B cell (primary cell): ENCODE measurements around the gene FAF2. TPM values are rescaled to one million over a fixed set of nuclear protein-coding genes. Genes with fewer than 3 reads are reported as not detected.

ENCODE experiments used
- ATAC-seq: fragments of 200-7000 bp; cut with Tn5 transposase; one replicate; pipeline ENCODE4 v1.10.0; 2021; ENCODE audit warnings: low read depth, mild to moderate bottlenecking, moderate number of reproducible peaks, moderate library complexity
- CTCF ChIA-PET: fragments of 350-600 bp; sonication (Branson Sonifier 250); formaldehyde crosslinking; loops from one replicate; lab custom pipeline; 2021; ENCODE audit warnings: antibody characterized with exemption, inconsistent platforms; lab: Charles Lee
- POLR2A ChIA-PET: fragments of 350-600 bp; sonication (Branson Sonifier 250); formaldehyde crosslinking; loops from one replicate; lab custom pipeline; 2021; ENCODE audit warnings: antibody characterized with exemption; lab: Charles Lee
- DNase-seq: peaks from one replicate; pipeline ENCODE4 v3.0.0; 2013
- H2AFZ ChIP-seq: 2 replicates; pipeline ENCODE4 v1.6.1; 2012; ENCODE audit warnings: mild to moderate bottlenecking, low read depth, low read length; ENCODE audit not compliant: insufficient read depth, poor library complexity, severe bottlenecking
- H3K27ac ChIP-seq, 2 donors: 1 replicate in 1 of 2; 2 replicates in 1 of 2; pipeline ENCODE4 v1.5.1; 2012 to 2013; ENCODE audit warnings: low read length in 2 of 2, mild to moderate bottlenecking in 2 of 2, moderate library complexity in 1 of 2
- H3K27me3 ChIP-seq, 4 experiments: fragments of 200-600 bp in 1 of 4; sonication (generic) in 1 of 4; replicated peaks in 1 of 4; 1 replicate in 2 of 4; 2 replicates in 2 of 4; pipeline versions ENCODE4 v1.6.1 to v1.7.0; 2013 to 2016; ENCODE audit warnings: low read length in 3 of 4, mild to moderate bottlenecking in 2 of 4, mixed read lengths in 1 of 4, moderate library complexity in 1 of 4; ENCODE audit not compliant: insufficient read depth in 4 of 4, control insufficient read depth in 3 of 4; ENCODE audit errors: control extremely low read depth in 1 of 4
- H3K36me3 ChIP-seq, 2 experiments: replicated peaks in 1 of 2; 1 replicate in 1 of 2; 2 replicates in 1 of 2; pipeline versions ENCODE4 v1.6.1 to v1.7.1; 2013; ENCODE audit warnings: low read length in 1 of 2; ENCODE audit not compliant: insufficient read depth in 2 of 2, control insufficient read depth in 1 of 2; ENCODE audit errors: control extremely low read depth in 1 of 2, extremely low read depth in 1 of 2
- H3K4me1 ChIP-seq, 2 donors: fragments of 200-600 bp in 1 of 2; sonication (generic) in 1 of 2; 1 replicate in 1 of 2; 2 replicates in 1 of 2; pipeline versions ENCODE4 v1.5.1 to v1.6.1; 2013 to 2017; ENCODE audit warnings: low read length in 2 of 2; ENCODE audit not compliant: control insufficient read depth in 2 of 2, insufficient read depth in 2 of 2
- H3K4me2 ChIP-seq: replicated peaks from 2 replicates; pipeline ENCODE3; 2012; ENCODE audit warnings: mild to moderate bottlenecking, low read depth, low read length; ENCODE audit not compliant: poor library complexity, severe bottlenecking
- H3K4me3 ChIP-seq, 5 experiments: fragments of 200-600 bp in 1 of 5; sonication (generic) in 1 of 5; 1 replicate in 3 of 5; 2 replicates in 2 of 5; pipeline versions ENCODE4 v1.5.1 to v1.7.0; 2011 to 2016; ENCODE audit warnings: low read length in 4 of 5, mild to moderate bottlenecking in 4 of 5, low read depth in 2 of 5, control low read depth in 1 of 5, moderate library complexity in 1 of 5; ENCODE audit not compliant: insufficient read depth in 1 of 5; ENCODE audit errors: control extremely low read depth in 1 of 5, extremely low read depth in 1 of 5
- H3K79me2 ChIP-seq: fragments of 200-600 bp; sonication (generic); one replicate; pipeline ENCODE4 v1.6.0; 2016; ENCODE audit warnings: low read length; ENCODE audit not compliant: control insufficient read depth, insufficient read depth
- H3K9ac ChIP-seq: fragments of 200-600 bp; sonication (generic); 2 replicates; pipeline ENCODE4 v1.6.1; 2017; ENCODE audit warnings: mild to moderate bottlenecking, low read length, moderate library complexity
- H3K9me3 ChIP-seq, 3 donors: one replicate each; pipeline versions ENCODE4 v1.6.1 to v1.7.1; 2013; ENCODE audit warnings: low read length in 2 of 3; ENCODE audit not compliant: control insufficient read depth in 2 of 3, insufficient read depth in 1 of 3; ENCODE audit errors: control extremely low read depth in 1 of 3
- H4K20me1 ChIP-seq: 2 replicates; pipeline ENCODE4 v1.6.0; 2012; ENCODE audit warnings: mild to moderate bottlenecking, low read length; ENCODE audit not compliant: insufficient read depth, control insufficient read depth, poor library complexity, severe bottlenecking
- H3K27ac Mint-ChIP-seq: one replicate; pipeline ENCODE4 v1.8.0; 2021; ENCODE audit warnings: mixed read lengths
- H3K27me3 Mint-ChIP-seq: one replicate; pipeline ENCODE4 v1.8.0; 2021; ENCODE audit warnings: mixed read lengths
- H3K4me1 Mint-ChIP-seq: one replicate; pipeline ENCODE4 v1.8.0; 2021; ENCODE audit warnings: mixed read lengths
- H3K4me3 Mint-ChIP-seq: one replicate; pipeline ENCODE4 v1.8.0; 2021; ENCODE audit warnings: mixed read lengths
- H3K9me3 Mint-ChIP-seq: one replicate; pipeline ENCODE4 v1.8.0; 2022; ENCODE audit warnings: mixed read lengths; ENCODE audit not compliant: insufficient read depth
- CTCF ChIP-seq: fragments of 200-600 bp; IDR thresholded peaks from one replicate; pipeline ENCODE4 v1.8.0; 2022; ENCODE audit warnings: antibody characterized with exemption, mild to moderate bottlenecking
- EZH2 ChIP-seq: IDR thresholded peaks from 2 replicates; pipeline ENCODE4 v1.6.1; 2012; ENCODE audit warnings: borderline replicate concordance, low read depth, mild to moderate bottlenecking, moderate library complexity, low read length; ENCODE audit not compliant: insufficient read depth, poor library complexity, severe bottlenecking
- WGBS: methylation state at CpG from one replicate; pipeline ENCODE4 v1.1.5; 2013; ENCODE audit warnings: missing lambda C conversion rate; ENCODE audit not compliant: insufficient coverage; 5-methylcytosine and 5-hydroxymethylcytosine counted together
- intact Hi-C: fragments of 100-400 bp; cut with micrococcal nuclease; formaldehyde crosslinking; loops from one replicate; pipeline ENCODE4 v1.10.0; 2022
- polyA plus RNA-seq: library from polyadenylated mRNA; depleted of rRNA; stranded (reverse); fragments of >200 nt; gene quantifications from 2 replicates; pipeline ENCODE4 v1.2.3, GENCODE V29; 2012
- total RNA-seq, 2 donors: library from RNA; stranded (reverse); fragments of 120-200 nt in 1 of 2; gene quantifications; 1 replicate in 1 of 2; 2 replicates in 1 of 2; pipeline versions ENCODE4 v1.2.3 to v1.2.4, GENCODE V29; 2013 to 2022

Gene FAF2
- total and polyA plus RNA-seq, 2 donors (not counting 1 experiment from before 2014, with no cell fraction given) = 10.9 to 35.1 TPM

- H3K4me3 ChIP-seq = no peak overlapping the region
- Mint-ChIP-seq H3K4me3 (no peak overlapping the region), H3K27ac (no peak overlapping the region), H3K9me3 (no peaks in the 10 kb centered on the region), H3K4me1 (no peaks in the 10 kb centered on the region), H3K27me3 (no peaks in the 10 kb centered on the region)
- H3K4me2 ChIP-seq = no peak overlapping the region
- no peaks in the 10 kb centered on the region for H3K27me3 ChIP-seq
- H4K20me1 ChIP-seq = no peaks in the 10 kb centered on the region
- TF ChIP-seq EZH2 = no peak
- TF ChIP-seq CTCF = no peak
- no peaks in the 10 kb centered on the region for H3K79me2 ChIP-seq
- intact Hi-C loops = no loop called here
- H2AFZ ChIP-seq = no peak overlapping the region
- ChIA-PET POLR2A (no interaction called here), CTCF (interaction anchor here (0.7 to 0.9 kb wide), 2 partner anchors 22 to 159 kb away, joined by 3 read pairs; no protein-coding TSS in a partner anchor)
- 100% methylated on average over 1 of the region's 1 CpG for WGBS
- H3K9ac ChIP-seq = no peak overlapping the region
- H3K4me1 ChIP-seq = no peaks in the 10 kb centered on the region
- DNase-seq (no peak), ATAC-seq (no peak)
- H3K27ac ChIP-seq = no peak overlapping the region
- peaks cover 18 to 70% of the 10 kb centered on the region in 2 experiments for H3K36me3 ChIP-seq
- no peaks in the 10 kb centered on the region for H3K9me3 ChIP-seq
Observed at GRCh38 chr5:176501333-176501732, 53.1 kb downstream of the FAF2 start.

- no peak overlapping the region for H3K27ac Mint-ChIP-seq
- DNase-seq = no peak
- H3K9me3 Mint-ChIP-seq = no peaks in the 10 kb centered on the region
- no peak overlapping the region for H3K4me3 Mint-ChIP-seq
- no peak overlapping the region for H2AFZ ChIP-seq
- no peak overlapping the region for H3K4me2 ChIP-seq
- no peak overlapping the region for H3K27ac ChIP-seq
- H3K27me3 ChIP-seq = no peaks in the 10 kb centered on the region
- WGBS = 100% methylated on average over 3 of the region's 5 CpGs
- no peak for TF ChIP-seq CTCF
- TF ChIP-seq EZH2 = no peak
- no peak overlapping the region for H3K9ac ChIP-seq
- H3K36me3 ChIP-seq = peaks cover 14 to 76% of the 10 kb centered on the region in 2 experiments
- H3K4me1 Mint-ChIP-seq = no peaks in the 10 kb centered on the region
- H3K9me3 ChIP-seq = no peaks in the 10 kb centered on the region
- no peaks in the 10 kb centered on the region for H3K4me1 ChIP-seq
- H3K27me3 Mint-ChIP-seq = no peaks in the 10 kb centered on the region
- no peaks in the 10 kb centered on the region for H3K79me2 ChIP-seq
- no peak for ATAC-seq
- intact Hi-C loops = no loop called here
- CTCF ChIA-PET = no interaction called here
- H4K20me1 ChIP-seq = no peaks in the 10 kb centered on the region
- no peak overlapping the region for H3K4me3 ChIP-seq
- POLR2A ChIA-PET = interaction anchor here (0.7 kb wide), 1 partner anchor 28 kb away, joined by 8 read pairs; no protein-coding TSS in a partner anchor
Observed at GRCh38 chr5:176503496-176503895, 55.3 kb downstream of the FAF2 start.
